ENCODE results near the gene ASB11. TPM values are rescaled to one million over a fixed set of nuclear protein-coding genes. Genes with fewer than 3 reads are reported as not detected.

Gene ASB11
- total RNA-seq, 1 donor from 2014 or later, result not detected

GRCh38 chrX:15322472-15322871 is 7.0 kb upstream of the ASB11 start:
- Mint-ChIP-seq H3K27me3 (ENCODE audit: insufficient read depth, low read depth) (no peaks in the 10 kb centered on the region), H3K9me3 (no peaks in the 10 kb centered on the region), H3K27ac (no peak overlapping the region), H3K4me3 (no peak overlapping the region), H3K4me1 (no peaks in the 10 kb centered on the region), H3K36me3 (peaks cover 13% of the 10 kb centered on the region)
- no peak for DNase-seq (ENCODE audit: low spot score)
- H3K4me1 ChIP-seq, result no peaks in the 10 kb centered on the region
- H3F3A ChIP-seq (ENCODE audit: low read depth), result no peaks in the 10 kb centered on the region
- no peak for TF ChIP-seq EZH2 (IDR thresholded peaks at IDR 0.05)
- TF ChIP-seq EZH2phosphoT487 (IDR thresholded peaks at IDR 0.05), result no peak
- TF ChIP-seq CTCF (IDR thresholded peaks at IDR 0.05), result no peak
- no peak overlapping the region for H3K27ac ChIP-seq
- H3K36me3 ChIP-seq, result peaks cover 10% of the 10 kb centered on the region
- no peaks in the 10 kb centered on the region for H4K20me1 ChIP-seq (ENCODE audit: low read depth)
- no peaks in the 10 kb centered on the region for H3K79me2 ChIP-seq (ENCODE audit: low read depth)
- no peaks in the 10 kb centered on the region for H3K9me3 ChIP-seq (ENCODE audit: low read depth)
- no peaks in the 10 kb centered on the region for H3K27me3 ChIP-seq
- H3K9ac ChIP-seq, result no peak overlapping the region
- H2AFZ ChIP-seq (replicated peaks), result no peak overlapping the region
- no peak overlapping the region for H3K4me3 ChIP-seq
- H3K4me2 ChIP-seq, result no peak overlapping the region

GRCh38 chrX:15322072-15322471 is 6.6 kb upstream of the ASB11 start:
- Histone ChIP-seq H3K36me3 (peaks cover 10% of the 10 kb centered on the region), H3K9me3 (ENCODE audit: low read depth) (no peaks in the 10 kb centered on the region), H4K20me1 (ENCODE audit: low read depth) (no peaks in the 10 kb centered on the region), H3K27me3 (no peaks in the 10 kb centered on the region), H3K4me3 (no peak overlapping the region), H3K9ac (no peak overlapping the region), H3K27ac (no peak overlapping the region), H3F3A (ENCODE audit: low read depth) (no peaks in the 10 kb centered on the region), H3K79me2 (ENCODE audit: low read depth) (no peaks in the 10 kb centered on the region), H3K4me2 (no peak overlapping the region), H3K4me1 (no peaks in the 10 kb centered on the region), H2AFZ (replicated peaks) (no peak overlapping the region)
- no peaks in the 10 kb centered on the region for H3K27me3 Mint-ChIP-seq (ENCODE audit: insufficient read depth, low read depth)
- TF ChIP-seq CTCF (IDR thresholded peaks at IDR 0.05), result no peak
- TF ChIP-seq EZH2phosphoT487 (IDR thresholded peaks at IDR 0.05), result no peak
- TF ChIP-seq EZH2 (IDR thresholded peaks at IDR 0.05), result no peak
- H3K36me3 Mint-ChIP-seq, result peaks cover 13% of the 10 kb centered on the region
- no peaks in the 10 kb centered on the region for H3K9me3 Mint-ChIP-seq
- H3K27ac Mint-ChIP-seq, result no peak overlapping the region
- H3K4me1 Mint-ChIP-seq, result no peaks in the 10 kb centered on the region
- no peak overlapping the region for H3K4me3 Mint-ChIP-seq
- DNase-seq (ENCODE audit: low spot score), result no peak

- Mint-ChIP-seq H3K27me3 (ENCODE audit: insufficient read depth, low read depth) (no peaks in the 10 kb centered on the region), H3K9me3 (no peaks in the 10 kb centered on the region)
Measured at GRCh38 chrX:15321447-15321846, 6.0 kb upstream of the ASB11 start.

More at GRCh38 chrX:15321447-15321846, 6.0 kb upstream of the ASB11 start:
- no peak overlapping the region for H3K4me3 Mint-ChIP-seq
- Histone ChIP-seq H3K27me3 (no peaks in the 10 kb centered on the region), H3K36me3 (peaks cover 10% of the 10 kb centered on the region), H3K79me2 (ENCODE audit: low read depth) (no peaks in the 10 kb centered on the region), H3K9me3 (ENCODE audit: low read depth) (no peaks in the 10 kb centered on the region), H3K27ac (no peak overlapping the region), H3F3A (ENCODE audit: low read depth) (no peaks in the 10 kb centered on the region), H3K4me3 (no peak overlapping the region), H3K9ac (no peak overlapping the region), H3K4me1 (no peaks in the 10 kb centered on the region), H2AFZ (replicated peaks) (no peak overlapping the region), H3K4me2 (no peak overlapping the region), H4K20me1 (ENCODE audit: low read depth) (no peaks in the 10 kb centered on the region)
- H3K27ac Mint-ChIP-seq, result no peak overlapping the region
- no peak for DNase-seq (ENCODE audit: low spot score)
- peaks cover 13% of the 10 kb centered on the region for H3K36me3 Mint-ChIP-seq
- H3K4me1 Mint-ChIP-seq, result no peaks in the 10 kb centered on the region
- TF ChIP-seq EZH2 (IDR thresholded peaks at IDR 0.05) (no peak), EZH2phosphoT487 (IDR thresholded peaks at IDR 0.05) (no peak), CTCF (IDR thresholded peaks at IDR 0.05) (no peak)
